Activated CD8-positive, alpha-beta memory T cell treated with anti-CD3 and anti-CD28 coated beads for 48 hours (primary cell): ENCODE data around the gene MSH4.
A peak's percentile ranks its signal among the peaks of the same experiment; 100 is the strongest.
"Not testable (repeated sequence)": the region's sequence is repeated elsewhere in the genome, so short reads cannot be mapped to it uniquely, and the experiment has no call there.

Experiments
- DNase-seq, 3 experiments: peaks; one replicate each; pipeline ENCODE4 v3.0.0-alpha.2; 2020; ENCODE audit warnings: low read depth in 2 of 3, low spot score in 2 of 3

The MSH4 gene

GRCh38 chr1:75796376-75797272 is at the start of gene MSH4:
Gene MSH4, plus strand, starts transcription at chr1:75796882. Its CDS starts 104 bp downstream, at chr1:75796986.
- DNase-seq = peak in 1 of 3 experiments; percentile 36

DNA sequence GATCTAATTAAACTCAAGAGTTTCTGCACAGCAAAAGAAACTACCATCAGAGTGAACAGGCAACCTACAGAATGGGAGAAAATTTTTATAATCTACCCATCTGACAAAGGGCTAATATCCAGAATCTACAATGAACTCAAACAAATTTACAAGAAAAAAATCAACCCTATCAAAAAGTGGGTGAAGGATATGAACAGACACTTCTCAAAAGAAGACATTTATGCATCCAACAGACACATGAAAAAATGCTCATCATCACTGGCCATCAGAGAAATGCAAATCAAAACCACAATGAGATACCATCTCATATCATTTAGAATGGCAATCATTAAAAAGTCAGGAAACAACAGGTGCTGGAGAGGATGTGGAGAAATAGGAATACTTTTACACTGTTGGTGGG is 39.5 kb upstream of the MSH4 start:
- not testable (repeated sequence) for DNase-seq

DNA sequence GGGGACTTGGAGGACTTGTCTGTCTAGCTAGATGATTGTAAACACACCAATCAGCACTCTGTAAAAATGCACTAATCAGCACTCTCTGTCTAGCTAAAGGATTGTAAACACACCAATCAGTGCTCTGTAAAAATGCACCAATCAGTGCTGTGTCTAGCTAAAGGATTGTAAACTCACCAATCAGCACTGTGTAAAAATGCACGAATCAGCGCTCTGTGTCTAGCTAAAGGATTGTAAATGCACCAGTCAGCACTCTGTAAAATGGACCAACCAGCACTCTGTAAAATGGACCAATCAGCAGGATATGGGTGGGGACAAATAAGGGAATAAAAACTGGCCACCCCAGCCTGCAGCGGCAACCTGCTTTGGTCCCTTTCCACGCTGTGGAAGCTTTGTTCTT is 38.1 kb upstream of the MSH4 start:
- not testable (repeated sequence) for DNase-seq

- no peak for DNase-seq
Measured at GRCh38 chr1:75764057-75764655, 32.5 kb upstream of the MSH4 start.

DNA sequence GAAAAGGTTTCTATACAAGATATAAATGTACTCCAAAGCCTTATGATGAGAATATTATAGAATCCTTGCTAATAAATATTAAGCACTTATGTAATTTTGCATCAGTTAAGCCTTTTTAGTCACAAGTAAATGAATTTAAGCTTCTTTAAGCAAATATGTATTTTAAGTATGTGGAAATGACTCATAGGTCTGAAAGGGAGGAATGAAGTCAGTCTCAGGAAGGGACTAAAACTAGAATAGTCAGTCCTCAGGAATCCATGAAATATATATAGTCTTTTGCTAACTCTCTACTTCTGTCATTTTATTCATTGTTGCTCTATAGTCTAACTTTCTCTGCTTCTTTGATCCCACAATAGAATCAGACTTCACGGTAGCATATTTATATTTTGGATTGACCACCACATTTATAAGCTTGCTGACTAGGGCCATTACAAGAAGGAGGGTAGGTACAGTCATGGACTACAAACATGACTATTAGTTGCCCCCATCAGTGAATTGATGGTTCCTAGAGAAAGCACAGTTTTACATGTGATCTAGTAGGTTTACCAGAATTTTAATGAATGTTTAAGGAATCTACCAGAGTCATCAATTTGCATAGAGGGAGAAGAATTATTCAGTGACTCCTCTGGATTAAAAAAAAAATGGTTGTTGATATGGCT is 30.9 kb upstream of the MSH4 start:
- no peak for DNase-seq

DNA sequence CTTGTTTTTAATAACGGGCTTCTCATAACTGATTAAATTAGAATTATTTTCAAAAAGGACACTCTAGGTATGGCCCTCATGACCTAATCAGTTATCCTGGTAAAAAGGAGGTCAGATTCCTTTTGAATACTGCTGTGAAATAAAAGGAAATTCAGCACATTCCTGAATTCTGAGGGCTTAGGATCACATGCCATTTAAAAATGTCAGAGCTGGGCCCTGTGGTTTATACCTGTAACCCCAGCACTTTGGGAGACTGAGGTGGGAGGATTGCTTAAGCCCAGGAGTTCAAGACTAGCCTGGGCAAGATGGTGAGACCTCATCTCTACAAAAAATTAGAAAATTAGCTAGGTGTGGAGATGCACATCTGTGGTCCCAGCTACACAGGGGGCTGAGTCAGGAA is 28.7 kb upstream of the MSH4 start:
- DNase-seq = no peak

DNA sequence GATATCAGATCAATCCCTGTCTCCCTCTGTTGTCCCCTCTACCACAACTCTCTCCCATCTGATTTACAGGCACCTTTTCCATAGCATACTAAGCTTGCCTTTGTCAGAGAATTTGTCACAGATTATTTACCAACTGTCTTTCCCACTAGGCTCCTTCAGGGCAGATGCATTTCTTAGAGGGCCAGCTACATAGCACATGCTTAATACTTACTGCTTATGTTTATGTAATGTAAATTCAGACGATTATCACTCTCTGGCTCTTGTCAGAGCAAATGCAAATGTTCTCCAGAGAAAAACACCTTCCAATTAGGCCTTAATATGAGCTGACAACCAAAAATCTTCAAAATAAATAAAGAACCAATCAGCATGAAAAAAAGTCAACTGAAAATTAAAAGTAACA is 25.9 kb upstream of the MSH4 start:
- DNase-seq = no peak

DNA sequence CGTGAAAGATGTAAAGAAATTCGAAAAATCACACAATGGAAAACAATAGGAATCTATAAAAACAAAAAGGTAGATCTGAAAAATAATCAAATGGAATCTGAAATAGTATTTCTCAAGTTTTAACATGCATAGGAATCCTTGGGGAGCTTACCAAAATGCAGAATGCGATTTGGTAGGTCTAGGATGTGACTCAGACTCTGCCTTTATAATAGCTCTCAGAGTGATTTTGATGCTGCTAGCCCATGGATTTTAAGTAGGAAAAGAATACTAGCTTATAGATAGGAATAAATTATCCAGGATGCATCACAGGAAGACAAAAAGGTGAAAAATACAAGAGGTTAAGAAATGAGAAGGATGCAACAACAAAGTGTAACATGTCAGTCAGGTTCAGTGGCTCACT is 24.7 kb upstream of the MSH4 start:
- DNase-seq = no peak

- not testable (repeated sequence) for DNase-seq
Measured at GRCh38 chr1:75777812-75778211, 18.9 kb upstream of the MSH4 start.

DNA sequence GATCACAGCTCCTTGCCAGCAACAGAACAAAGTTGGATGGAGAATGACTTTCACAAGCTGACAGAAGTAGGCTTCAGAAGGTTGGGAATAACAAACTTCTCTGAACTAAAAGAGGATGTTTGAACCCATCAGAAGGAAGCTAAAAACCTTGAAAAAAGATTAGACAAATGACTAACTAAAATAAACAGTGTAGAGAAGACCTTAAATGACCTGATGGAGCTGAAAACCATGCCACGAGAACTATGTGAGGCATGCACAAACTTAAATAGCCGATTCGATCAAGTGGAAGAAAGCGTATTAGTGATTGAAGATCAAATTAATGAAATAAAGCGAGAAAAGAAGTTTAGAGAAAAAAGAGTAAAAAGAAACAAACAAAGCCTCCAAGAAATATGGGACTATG is 18.0 kb upstream of the MSH4 start:
- DNase-seq = not testable (repeated sequence)

- DNase-seq = not testable (repeated sequence)
Measured at GRCh38 chr1:75780183-75780582, 16.5 kb upstream of the MSH4 start.

DNA sequence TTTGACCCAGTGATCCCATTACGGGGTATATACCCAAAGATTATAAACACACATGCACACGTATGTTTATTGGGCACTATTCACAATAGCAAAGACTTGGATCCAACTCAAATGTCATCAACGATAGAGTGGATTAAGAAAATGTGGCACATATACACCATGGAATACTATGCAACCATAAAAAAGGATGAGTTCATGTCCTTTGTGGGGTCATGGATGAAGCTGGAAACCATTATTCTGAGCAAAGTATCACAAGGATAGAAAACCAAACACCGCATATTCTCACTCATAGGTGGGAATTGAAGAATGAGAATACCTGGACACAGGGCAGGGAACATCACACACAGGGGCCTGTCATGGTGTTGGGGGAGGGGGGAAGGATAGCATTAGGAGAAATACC is 12.8 kb upstream of the MSH4 start:
- DNase-seq = not testable (repeated sequence)

- no peak for DNase-seq
Measured at GRCh38 chr1:75785320-75785982, 11.2 kb upstream of the MSH4 start.

- DNase-seq = peak; percentile 73 to 88 (median 80)
Measured at GRCh38 chr1:75785983-75786853, 10.5 kb upstream of the MSH4 start, which contains the start of gene RABGGTB. Gene RABGGTB, plus strand, starts transcription at chr1:75786256. Its CDS starts 16 bp downstream, at chr1:75786272.

GRCh38 chr1:75786901-75787493 is 9.7 kb upstream of the MSH4 start:
- no peak for DNase-seq

DNA sequence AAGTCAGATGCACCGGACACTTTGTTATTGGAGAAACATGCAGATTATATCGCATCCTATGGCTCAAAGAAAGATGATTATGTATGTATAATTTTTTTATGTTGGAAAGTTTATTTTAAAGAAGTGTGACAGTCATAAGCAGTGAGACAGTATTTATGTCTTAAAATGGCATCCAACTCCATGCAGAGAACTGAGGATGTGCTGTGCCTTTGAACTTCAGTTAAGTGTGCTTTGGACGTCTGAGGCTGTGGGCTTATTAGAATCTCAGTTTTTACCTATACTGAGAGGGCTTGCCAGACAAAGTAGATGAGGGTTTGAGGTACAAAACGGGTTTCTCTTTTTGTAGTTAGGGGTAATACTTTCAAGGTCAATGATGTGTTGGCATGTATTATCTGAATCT is 9.2 kb upstream of the MSH4 start:
- DNase-seq = no peak

GRCh38 chr1:75789988-75790387 is 6.7 kb upstream of the MSH4 start:
- DNase-seq = no peak

DNA sequence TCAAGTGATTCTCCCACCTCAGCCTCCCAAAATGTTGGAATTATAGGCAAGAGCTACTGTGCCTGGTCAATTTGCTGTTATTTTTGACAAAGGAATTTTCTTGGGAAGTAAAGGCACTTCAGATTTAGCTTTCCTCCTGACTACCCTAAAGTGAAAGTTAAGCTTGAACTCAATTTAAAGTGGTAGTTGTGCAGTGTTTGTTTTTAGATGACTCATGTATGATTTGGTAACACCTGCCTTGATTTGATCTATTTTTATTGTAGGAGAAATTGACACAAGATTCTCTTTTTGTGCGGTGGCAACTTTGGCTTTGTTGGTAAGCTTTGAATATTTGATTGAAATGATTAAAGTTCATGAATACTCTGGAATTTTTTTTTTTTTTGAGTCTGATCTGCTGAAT is 5.7 kb upstream of the MSH4 start:
- DNase-seq = no peak

DNA sequence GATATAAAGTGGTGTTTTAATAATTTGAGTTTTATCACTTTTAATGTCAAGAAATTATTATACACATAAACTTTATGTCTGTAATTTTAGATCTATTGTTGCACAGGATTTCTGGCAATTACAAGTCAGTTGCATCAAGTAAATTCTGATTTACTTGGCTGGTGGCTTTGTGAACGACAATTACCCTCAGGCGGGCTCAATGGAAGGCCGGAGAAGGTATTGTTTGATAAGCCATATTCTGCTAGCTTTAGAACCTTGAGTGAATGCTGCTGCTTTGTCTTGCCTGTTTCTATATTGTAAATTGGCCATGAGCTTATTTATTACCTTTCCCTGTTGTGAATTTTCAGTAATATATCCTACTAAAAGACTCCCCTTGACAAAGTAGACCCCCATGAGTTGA is 4.6 kb upstream of the MSH4 start:
- DNase-seq = no peak

GRCh38 chr1:75794382-75794781 is 2.3 kb upstream of the MSH4 start:
- DNase-seq = no peak
